Measurements from ENCODE around the gene CELF1.

DNA sequence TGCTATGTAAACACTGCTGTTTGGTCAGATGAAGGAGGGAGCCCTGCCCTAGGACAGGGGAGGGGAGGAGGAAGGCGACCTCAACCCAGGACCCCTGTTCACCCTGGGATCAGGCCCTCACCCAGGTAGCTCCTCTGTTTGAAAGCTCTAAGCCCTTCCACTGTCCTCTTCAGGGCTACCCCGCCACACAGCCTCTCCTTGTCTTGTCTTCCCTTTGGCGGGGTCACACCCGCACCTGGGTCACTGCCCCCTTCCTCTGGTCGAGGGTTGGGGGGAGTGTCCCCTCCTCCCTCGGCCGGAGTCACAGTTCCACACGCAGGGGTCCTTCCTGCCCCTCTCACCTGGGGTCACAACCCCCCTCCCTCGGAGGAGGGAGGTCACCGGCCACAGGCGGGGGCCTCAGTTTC, 12.0 kb upstream of the CELF1 start:
- TF ChIP-seq, protein P1, sequence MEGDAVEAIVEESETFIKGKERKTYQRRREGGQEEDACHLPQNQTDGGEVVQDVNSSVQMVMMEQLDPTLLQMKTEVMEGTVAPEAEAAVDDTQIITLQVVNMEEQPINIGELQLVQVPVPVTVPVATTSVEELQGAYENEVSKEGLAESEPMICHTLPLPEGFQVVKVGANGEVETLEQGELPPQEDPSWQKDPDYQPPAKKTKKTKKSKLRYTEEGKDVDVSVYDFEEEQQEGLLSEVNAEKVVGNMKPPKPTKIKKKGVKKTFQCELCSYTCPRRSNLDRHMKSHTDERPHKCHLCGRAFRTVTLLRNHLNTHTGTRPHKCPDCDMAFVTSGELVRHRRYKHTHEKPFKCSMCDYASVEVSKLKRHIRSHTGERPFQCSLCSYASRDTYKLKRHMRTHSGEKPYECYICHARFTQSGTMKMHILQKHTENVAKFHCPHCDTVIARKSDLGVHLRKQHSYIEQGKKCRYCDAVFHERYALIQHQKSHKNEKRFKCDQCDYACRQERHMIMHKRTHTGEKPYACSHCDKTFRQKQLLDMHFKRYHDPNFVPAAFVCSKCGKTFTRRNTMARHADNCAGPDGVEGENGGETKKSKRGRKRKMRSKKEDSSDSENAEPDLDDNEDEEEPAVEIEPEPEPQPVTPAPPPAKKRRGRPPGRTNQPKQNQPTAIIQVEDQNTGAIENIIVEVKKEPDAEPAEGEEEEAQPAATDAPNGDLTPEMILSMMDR (IDR thresholded peaks at IDR 0.05) = no peak
- TF ChIP-seq EZH2phosphoT487 (IDR thresholded peaks at IDR 0.05) (no peak), EZH2 (IDR thresholded peaks at IDR 0.05) (no peak)

Measured in neural progenitor cell (in vitro differentiated cells).